Stimulated activated effector memory CD8-positive, alpha-beta T cell treated with anti-CD3 and anti-CD28 coated beads, Interleukin-12 subunit alpha, Interleukin-12 subunit beta, amount 100 ng/mL, for 72 hours (primary cell): ENCODE results near the gene CIBAR2.

Experiments
- ATAC-seq: fragments of 150-1000 bp; cut with Tn5 transposase; 2 replicates; pipeline ENCODE4 v1.10.0; 2021
- DNase-seq, 2 donors: peaks; one replicate each; pipeline ENCODE4 v3.0.0; 2021 to 2022; ENCODE audit warnings: low spot score in 2 of 2
- H3K27ac Mint-ChIP-seq: one replicate; pipeline ENCODE4 v1.8.0; 2022; ENCODE audit warnings: mild to moderate bottlenecking, mixed read lengths
- H3K36me3 Mint-ChIP-seq: one replicate; pipeline ENCODE4 v1.8.0; 2022; ENCODE audit warnings: mild to moderate bottlenecking, mixed read lengths
- H3K4me1 Mint-ChIP-seq: one replicate; pipeline ENCODE4 v1.8.0; 2022; ENCODE audit warnings: mixed read lengths
- H3K4me3 Mint-ChIP-seq: one replicate; pipeline ENCODE4 v1.8.0; 2022; ENCODE audit warnings: mild to moderate bottlenecking, mixed read lengths
- H3K9me3 Mint-ChIP-seq: one replicate; pipeline ENCODE4 v1.8.0; 2022; ENCODE audit warnings: mixed read lengths

Gene CIBAR2

DNA sequence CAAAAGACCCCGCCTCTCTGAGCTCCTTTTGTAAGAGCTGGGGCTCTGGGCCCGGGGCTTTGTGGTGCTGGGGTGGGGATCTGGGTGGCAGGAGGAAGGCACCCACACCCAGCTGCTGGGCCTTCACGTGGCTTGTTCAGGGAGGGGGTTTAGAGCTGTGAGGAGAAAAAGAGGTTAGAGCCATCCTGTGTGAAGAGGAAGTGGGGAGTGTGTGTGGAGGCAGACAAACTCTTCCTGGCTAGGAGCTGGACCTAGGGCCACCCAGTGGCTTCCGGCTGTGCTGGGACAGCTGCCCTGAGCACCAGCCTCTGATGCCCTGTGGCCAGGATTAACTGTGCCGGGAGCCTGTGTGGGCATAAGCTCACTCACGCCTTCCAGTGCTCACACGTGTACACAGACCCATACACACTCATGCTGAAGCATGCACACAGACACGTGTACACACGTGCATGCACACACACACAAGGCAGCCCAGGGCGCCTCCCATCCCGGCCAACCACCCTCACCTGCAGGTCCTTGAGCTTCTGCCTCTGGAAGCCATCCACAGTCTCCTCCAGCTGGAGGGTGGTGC is 7.4 kb downstream of the CIBAR2 start:
- peak overlapping the region; percentile 43 for H3K4me3 Mint-ChIP-seq
- H3K4me1 Mint-ChIP-seq, result peaks cover 39% of the 10 kb centered on the region
- H3K9me3 Mint-ChIP-seq, result no peaks in the 10 kb centered on the region

DNA sequence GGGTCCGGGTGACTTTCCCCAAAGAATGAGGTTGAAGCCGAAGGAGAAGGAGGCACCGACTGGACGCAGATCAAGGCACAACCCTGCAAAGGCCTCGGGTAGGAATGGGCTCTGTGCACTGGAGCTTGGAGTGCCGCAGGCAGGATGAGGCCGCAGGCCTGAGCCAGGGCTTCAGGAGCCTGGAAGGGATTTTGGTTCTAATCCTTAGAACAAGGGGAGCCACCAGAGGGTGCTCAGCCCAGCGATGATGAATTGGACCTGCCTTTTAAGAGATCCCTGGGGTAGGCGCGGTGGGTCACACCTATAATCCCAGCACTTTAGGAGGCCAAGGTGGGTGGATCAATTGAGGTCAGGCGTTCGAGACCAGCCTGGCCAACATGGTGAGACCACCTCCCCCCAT is 8.1 kb downstream of the CIBAR2 start:
- Mint-ChIP-seq H3K4me3 (peak overlapping the region; percentile 43), H3K4me1 (peaks cover 39% of the 10 kb centered on the region), H3K36me3 (no peaks in the 10 kb centered on the region), H3K27ac (peak overlapping the region; percentile 94), H3K9me3 (no peaks in the 10 kb centered on the region)
- DNase-seq (no peak), ATAC-seq (no peak)

More for the DNA sequence above, 7.4 kb downstream of the CIBAR2 start:
- no peaks in the 10 kb centered on the region for H3K36me3 Mint-ChIP-seq
- DNase-seq, result peak; percentile 15 to 54
- peak; percentile 72 for ATAC-seq
- peak overlapping the region; percentile 94 for H3K27ac Mint-ChIP-seq

DNA sequence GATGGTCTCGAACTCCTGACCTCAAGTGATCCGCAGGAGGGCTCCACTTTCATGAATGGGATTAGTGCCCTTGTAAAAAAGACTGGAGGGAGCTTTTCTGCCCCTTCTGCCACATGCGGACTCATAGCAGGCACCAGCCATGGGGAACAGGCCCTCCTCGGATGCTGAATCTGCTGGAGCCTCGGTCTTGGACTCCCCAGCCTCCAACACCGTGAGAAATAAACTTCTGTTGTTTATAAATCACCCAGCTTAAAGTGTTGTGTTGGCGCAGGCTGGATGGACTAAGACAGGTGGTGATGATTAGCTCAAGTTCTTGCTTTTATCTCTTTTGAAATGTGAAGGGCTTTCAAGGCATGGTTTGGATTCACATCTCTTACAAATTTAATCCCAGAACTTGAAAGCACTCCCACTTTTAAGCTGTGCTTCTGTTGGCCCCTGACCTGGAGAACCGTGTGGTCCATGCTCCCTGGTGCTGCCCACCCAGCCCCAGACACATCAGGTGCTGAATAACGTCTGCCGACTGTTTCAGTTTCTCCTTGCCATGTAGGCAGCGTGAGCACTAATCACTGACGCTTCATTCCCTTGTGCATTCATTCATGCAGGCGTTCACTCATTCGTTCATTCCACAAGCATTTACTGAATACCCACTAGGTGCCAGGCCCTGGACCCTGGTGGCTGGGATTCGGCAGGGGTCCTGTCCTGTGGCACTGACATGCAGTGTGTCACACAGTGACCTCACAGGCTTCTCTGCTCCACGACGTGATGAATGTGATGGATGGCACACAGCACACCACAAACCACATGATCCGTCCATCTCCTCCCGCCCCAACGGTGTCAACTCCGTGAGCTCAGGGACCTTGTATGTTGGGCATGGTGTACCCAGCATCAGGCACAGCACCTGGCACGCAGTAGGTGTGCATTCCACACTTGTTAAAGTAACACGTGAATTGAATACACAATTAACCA is 8.9 kb downstream of the CIBAR2 start:
- ATAC-seq (peak; percentile 57), DNase-seq (no peak)
- no peaks in the 10 kb centered on the region for H3K9me3 Mint-ChIP-seq
- peaks cover 5% of the 10 kb centered on the region for H3K36me3 Mint-ChIP-seq
- H3K27ac Mint-ChIP-seq, result peak overlapping the region; percentile 94
- peaks cover 39% of the 10 kb centered on the region for H3K4me1 Mint-ChIP-seq
- H3K4me3 Mint-ChIP-seq, result peak overlapping the region; percentile 25

DNA sequence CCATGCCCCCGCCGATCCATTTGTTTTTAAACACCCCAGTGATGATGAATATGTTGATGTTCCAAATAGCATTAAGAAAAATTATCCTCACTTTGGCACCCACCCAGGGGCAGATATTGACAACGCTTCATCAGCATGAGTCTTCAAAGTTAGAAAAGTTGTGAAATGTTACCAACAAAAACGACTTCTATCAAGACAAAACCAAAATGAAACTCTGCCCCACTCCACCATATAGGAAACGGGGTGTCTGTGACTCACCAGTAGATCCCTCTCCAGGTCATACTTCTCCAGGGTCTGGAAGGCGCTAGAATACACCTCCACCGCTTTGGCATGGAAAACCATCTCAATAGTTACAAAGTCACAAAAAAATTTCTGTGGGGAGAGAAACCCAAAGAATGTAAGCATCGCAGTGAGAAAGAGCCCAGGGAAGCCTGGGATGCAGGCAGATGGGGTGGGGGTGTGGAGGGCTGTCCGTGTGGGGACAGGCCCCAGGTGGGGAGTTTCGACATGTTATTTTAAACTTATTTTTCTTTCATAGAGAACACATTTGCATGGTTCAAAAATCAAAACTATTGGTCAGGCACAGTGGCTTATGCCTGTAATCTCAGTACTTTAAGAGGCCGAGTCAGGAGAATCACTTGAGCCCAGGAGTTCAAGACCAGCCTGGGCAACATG is 10.2 kb downstream of the CIBAR2 start:
- Mint-ChIP-seq H3K9me3 (no peaks in the 10 kb centered on the region), H3K36me3 (peaks cover 5% of the 10 kb centered on the region), H3K4me1 (peaks cover 44% of the 10 kb centered on the region), H3K27ac (no peak overlapping the region), H3K4me3 (no peak overlapping the region)
- ATAC-seq (no peak), DNase-seq (no peak)

DNA sequence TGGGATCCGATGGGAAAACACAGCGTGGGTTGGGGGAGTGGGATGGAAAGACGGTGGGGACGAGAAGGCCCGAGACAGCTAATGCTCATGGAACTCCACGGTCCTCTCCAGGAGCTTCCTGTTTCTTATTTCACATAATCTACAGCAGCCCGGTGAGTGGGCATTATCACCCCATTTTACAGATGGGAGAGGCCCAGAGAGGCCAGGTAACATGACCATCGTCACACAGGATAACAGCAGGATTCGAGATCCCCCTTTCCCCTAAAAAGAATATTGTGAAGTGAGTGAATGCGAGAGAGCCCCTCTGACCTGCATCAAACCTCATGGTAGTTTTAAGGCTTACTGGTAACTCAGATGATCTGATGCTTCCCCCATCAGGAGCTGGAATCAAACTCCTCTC is 12.0 kb downstream of the CIBAR2 start:
- Mint-ChIP-seq H3K27ac (peak overlapping the region; percentile 37), H3K4me3 (no peak overlapping the region), H3K9me3 (no peaks in the 10 kb centered on the region), H3K36me3 (peaks cover 5% of the 10 kb centered on the region), H3K4me1 (peaks cover 31% of the 10 kb centered on the region)
- DNase-seq (no peak), ATAC-seq (no peak)

DNA sequence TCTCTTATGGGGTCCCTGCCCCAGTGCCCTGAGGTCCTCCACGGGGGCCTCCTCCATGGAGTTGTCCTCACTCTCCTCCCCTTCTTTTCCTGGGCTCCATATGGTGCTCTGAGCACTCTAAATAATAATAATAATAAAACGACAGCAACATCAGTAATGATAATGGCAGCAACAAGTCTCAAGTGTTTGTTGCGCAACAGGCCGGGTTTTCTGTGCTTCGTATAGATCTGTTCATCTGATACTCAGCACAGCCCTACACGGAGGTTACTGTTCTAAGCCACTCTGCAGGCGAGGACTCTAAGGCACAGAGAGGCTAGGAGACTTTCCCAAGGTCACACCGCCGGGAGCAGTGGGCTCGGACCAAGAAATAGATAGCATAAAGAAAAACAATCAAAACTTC is 13.7 kb downstream of the CIBAR2 start:
- Mint-ChIP-seq H3K36me3 (peaks cover 5% of the 10 kb centered on the region), H3K4me1 (peaks cover 15% of the 10 kb centered on the region), H3K9me3 (no peaks in the 10 kb centered on the region), H3K4me3 (no peak overlapping the region), H3K27ac (no peak overlapping the region)
- ATAC-seq (no peak), DNase-seq (no peak)

DNA sequence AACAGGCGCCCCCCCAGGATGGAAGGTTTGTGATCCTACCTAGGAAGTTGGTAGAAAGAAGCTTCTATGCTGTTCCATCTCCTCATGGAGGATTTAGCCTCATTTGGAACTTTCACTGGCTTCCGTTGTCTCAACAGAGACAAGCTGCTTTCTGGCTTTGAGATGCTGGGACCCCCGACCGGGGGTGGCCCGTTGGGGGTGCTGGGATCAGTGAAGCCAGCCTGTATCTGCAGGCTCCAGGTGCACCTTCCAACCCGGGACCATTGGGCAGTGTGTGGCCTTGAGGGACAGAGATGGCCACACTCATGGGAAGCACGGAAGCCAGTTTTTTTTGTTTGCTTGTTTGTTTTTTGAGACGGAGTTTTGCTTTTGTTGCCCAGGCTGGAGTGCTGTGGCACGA is 15.4 kb downstream of the CIBAR2 start:
- DNase-seq (no peak), ATAC-seq (no peak)
- Mint-ChIP-seq H3K4me3 (no peak overlapping the region), H3K4me1 (peaks cover 6% of the 10 kb centered on the region), H3K27ac (no peak overlapping the region), H3K9me3 (no peaks in the 10 kb centered on the region), H3K36me3 (peaks cover 5% of the 10 kb centered on the region)

DNA sequence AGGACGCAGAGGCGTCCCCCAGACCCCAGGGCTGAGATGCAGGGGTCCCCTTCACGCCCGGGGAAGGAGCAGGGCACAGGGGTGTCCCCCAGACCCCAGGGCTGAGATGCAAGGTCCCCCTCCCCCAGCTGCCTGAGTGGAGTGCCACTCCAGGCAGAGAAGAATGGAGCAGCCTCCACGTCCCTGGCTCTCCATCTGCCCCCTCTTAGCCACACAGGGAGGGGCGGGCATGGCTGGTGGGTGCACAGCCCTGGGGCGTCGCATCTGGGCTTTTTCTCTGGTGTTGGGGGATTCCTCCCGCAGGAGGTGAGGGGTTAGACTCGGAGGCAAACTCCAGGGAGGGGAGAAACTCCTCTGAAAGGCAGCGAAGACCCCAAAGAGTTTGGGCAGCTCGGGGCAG is 17.5 kb downstream of the CIBAR2 start:
- no peak for DNase-seq
- peaks cover 5% of the 10 kb centered on the region for H3K36me3 Mint-ChIP-seq
- no peak overlapping the region for H3K4me3 Mint-ChIP-seq
- no peaks in the 10 kb centered on the region for H3K9me3 Mint-ChIP-seq
- peaks cover 6% of the 10 kb centered on the region for H3K4me1 Mint-ChIP-seq
- ATAC-seq, result no peak
- no peak overlapping the region for H3K27ac Mint-ChIP-seq

DNA sequence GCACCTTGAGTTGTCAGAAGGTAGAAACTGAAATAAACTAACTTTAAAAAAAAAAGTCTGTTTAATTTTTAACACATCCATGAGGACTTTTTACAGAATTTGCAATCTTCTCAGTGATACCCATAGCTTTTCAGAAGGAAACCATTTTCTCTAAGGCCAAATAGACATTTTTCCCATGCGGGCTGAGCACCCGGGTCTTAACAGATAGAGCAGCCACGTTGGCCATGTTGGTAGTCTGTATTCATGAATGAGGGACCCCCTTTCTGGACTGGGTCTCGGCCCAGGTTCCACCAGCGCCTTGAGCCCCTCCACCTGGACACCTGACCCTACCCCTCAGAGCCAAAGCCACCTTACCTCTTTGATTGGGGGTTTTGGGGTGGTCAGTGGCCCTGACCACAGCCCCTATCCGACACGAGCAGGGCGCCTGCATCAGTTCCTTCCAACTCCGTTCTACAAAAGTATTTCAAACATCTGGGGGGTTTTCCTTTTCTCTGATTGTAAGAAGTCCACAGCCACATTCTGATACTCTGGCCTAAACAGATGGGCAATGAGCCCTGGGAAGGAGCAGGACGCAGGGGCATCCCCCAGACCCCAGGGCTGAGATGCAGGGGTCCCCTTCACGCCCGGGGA is 18.0 kb downstream of the CIBAR2 start:
- no peak overlapping the region for H3K27ac Mint-ChIP-seq
- H3K4me3 Mint-ChIP-seq, result no peak overlapping the region
- peaks cover 5% of the 10 kb centered on the region for H3K36me3 Mint-ChIP-seq
- H3K9me3 Mint-ChIP-seq, result no peaks in the 10 kb centered on the region
- DNase-seq (no peak), ATAC-seq (no peak)
- H3K4me1 Mint-ChIP-seq, result peaks cover 6% of the 10 kb centered on the region

DNA sequence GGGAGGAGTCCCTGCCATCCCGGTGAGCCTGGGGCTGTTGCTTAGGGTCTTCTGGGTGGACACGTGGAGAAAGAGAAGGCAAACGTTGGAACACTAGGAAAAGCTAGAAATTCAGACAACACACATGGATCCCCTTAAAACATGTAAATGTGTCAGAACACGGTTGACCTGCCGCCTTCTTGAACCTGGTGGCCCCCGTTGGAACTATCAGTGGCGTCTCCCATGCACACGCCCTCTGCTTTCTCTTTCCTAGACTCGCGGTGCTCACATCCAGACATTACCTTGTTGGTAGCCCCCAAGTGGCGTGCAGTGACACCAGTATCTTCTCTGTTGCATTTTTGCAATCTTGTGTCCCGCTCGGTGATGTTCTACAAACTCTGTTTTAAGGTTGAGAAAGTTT is 18.6 kb downstream of the CIBAR2 start:
- DNase-seq, result no peak
- H3K9me3 Mint-ChIP-seq, result no peaks in the 10 kb centered on the region
- no peak for ATAC-seq
- no peak overlapping the region for H3K4me3 Mint-ChIP-seq
- H3K27ac Mint-ChIP-seq, result no peak overlapping the region
- H3K36me3 Mint-ChIP-seq, result peaks cover 2% of the 10 kb centered on the region
- H3K4me1 Mint-ChIP-seq, result peaks cover 6% of the 10 kb centered on the region

DNA sequence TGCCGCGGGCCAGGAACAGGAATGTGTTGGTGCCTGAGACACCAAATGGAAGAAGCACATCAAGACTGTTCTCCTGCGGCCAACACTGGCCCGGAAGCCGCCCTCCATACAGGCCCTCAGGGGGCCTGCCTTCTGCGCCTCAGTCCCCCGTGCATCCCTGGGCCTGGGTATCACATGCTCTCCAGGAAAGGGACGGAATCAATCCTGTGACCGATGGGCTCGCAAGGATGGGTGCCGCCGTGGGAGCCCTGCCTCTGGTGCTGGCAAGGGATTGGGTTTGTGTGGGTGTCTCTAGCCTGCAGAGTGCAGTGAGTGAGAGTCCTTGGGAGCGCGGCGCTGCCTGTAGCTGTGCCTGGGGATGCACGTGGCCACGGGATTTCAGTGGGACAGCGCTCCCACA is 19.4 kb downstream of the CIBAR2 start:
- no peaks in the 10 kb centered on the region for H3K9me3 Mint-ChIP-seq
- no peak overlapping the region for H3K4me3 Mint-ChIP-seq
- H3K36me3 Mint-ChIP-seq, result no peaks in the 10 kb centered on the region
- ATAC-seq, result no peak
- H3K4me1 Mint-ChIP-seq, result peaks cover 3% of the 10 kb centered on the region
- no peak for DNase-seq
- H3K27ac Mint-ChIP-seq, result no peak overlapping the region

DNA sequence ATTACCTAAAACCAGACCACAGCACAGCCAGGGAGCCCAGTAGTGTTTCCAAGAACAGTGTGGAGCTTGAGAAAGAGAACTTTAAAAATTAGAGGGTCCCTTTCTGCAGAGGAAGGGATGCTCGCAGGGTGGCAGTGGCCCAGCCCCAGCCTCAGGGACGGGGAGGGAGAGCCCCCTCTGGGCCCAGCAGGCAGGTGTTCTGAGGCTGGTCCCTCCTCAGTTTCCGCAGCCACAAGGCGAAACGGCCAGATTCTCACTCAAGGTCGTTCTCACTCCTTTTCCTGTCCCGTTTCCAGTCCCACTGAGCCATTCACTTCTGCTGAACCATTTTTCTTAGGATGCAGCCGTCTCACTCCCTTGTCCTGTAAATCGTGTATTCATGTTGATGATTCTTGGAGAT is 20.0 kb downstream of the CIBAR2 start:
- Mint-ChIP-seq H3K9me3 (no peaks in the 10 kb centered on the region), H3K4me3 (no peak overlapping the region), H3K27ac (no peak overlapping the region), H3K36me3 (no peaks in the 10 kb centered on the region), H3K4me1 (no peaks in the 10 kb centered on the region)
- ATAC-seq (no peak), DNase-seq (no peak)

DNA sequence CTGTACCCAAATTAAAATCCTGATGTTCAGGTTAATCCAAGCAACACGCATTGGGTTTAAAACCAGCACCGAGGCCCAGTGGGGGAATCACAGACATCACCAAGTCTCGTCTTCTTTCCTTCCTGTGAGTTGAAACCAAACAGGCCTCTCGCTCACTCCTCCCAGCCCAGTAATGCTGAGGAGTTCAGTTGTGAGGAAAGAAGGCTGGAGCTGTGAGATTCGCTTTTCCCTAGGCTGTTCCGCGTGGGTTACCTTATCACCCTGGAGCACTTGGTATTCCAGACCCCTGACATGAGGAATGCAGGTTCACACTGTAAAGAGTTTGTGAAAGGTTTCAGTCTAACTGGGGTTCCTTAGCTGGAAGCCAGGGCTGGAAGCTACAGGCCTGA is 20.8 kb downstream of the CIBAR2 start:
- H3K4me1 Mint-ChIP-seq, result peaks cover 6% of the 10 kb centered on the region
- no peak overlapping the region for H3K4me3 Mint-ChIP-seq
- H3K36me3 Mint-ChIP-seq, result no peaks in the 10 kb centered on the region
- ATAC-seq (no peak), DNase-seq (no peak)
- H3K27ac Mint-ChIP-seq, result no peak overlapping the region
- no peaks in the 10 kb centered on the region for H3K9me3 Mint-ChIP-seq

DNA sequence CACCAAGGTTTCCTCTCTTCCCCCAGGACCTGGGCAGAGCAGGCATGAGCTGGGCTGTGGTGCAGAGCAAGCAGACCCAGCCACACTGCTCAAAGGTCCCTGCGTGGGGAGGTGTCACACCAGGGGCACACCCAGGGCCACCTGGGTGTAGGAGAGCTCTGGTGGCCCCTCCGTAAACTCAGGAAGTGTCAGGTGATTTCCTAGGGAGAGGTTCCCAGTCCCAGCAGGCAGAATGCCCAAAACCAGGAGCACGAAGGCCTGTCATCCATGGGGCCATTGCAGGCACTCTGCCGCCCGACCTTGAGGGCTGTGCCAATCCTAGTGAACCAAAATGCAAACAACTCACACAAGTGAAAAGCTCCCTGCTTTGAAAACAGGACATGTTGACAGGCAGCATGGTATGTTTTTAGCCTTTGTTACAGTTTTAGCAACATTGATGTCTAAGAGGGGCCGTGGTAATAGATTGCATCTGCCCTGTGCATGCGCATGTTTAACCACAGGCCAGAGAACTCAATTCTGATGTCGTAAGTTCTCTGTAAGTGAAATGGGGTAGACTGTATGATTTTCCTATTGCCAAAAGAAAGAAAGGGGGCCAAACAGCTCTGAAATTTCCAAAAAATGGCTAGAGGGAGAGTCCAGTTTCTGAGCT is 21.3 kb downstream of the CIBAR2 start:
- H3K9me3 Mint-ChIP-seq, result no peaks in the 10 kb centered on the region
- DNase-seq, result no peak
- no peak for ATAC-seq
- no peaks in the 10 kb centered on the region for H3K36me3 Mint-ChIP-seq
- no peak overlapping the region for H3K27ac Mint-ChIP-seq
- no peak overlapping the region for H3K4me3 Mint-ChIP-seq
- H3K4me1 Mint-ChIP-seq, result peaks cover 9% of the 10 kb centered on the region

DNA sequence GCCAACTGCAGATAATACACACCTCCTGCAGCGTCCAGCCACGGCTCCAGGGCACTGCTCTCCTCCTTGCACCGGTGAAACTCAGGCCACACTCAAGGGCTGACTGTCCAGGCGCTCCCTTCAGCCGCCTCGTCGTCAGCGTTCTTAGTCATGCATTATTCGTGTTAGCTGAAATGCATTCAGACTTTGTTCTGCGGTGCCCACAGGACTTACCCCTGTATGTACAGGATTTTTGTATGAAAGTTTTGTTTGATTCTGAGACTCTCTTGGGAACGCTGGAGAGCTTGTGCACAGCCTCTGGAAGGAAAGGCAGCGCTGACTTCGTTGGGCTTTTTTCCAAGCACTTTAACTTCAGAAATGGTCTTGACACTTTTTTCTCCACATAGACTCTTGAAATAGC is 22.1 kb downstream of the CIBAR2 start:
- ATAC-seq, result no peak
- no peak overlapping the region for H3K4me3 Mint-ChIP-seq

More for the DNA sequence above, 22.1 kb downstream of the CIBAR2 start:
- Mint-ChIP-seq H3K9me3 (no peaks in the 10 kb centered on the region), H3K27ac (peak overlapping the region; percentile 23), H3K4me1 (peaks cover 9% of the 10 kb centered on the region), H3K36me3 (no peaks in the 10 kb centered on the region)
- DNase-seq, result no peak
